Measurements from ENCODE around the gene TNS3. TPM values are rescaled to one million over a fixed set of nuclear protein-coding genes. Genes with fewer than 3 reads are reported as not detected.

Gene TNS3
- total and polyA plus RNA-seq, 10 of the 15 experiments (the other 5 are each of a cell fraction or from before 2014, with no cell fraction given) = 0.27 to 2.7 (median 0.79) TPM

DNA sequence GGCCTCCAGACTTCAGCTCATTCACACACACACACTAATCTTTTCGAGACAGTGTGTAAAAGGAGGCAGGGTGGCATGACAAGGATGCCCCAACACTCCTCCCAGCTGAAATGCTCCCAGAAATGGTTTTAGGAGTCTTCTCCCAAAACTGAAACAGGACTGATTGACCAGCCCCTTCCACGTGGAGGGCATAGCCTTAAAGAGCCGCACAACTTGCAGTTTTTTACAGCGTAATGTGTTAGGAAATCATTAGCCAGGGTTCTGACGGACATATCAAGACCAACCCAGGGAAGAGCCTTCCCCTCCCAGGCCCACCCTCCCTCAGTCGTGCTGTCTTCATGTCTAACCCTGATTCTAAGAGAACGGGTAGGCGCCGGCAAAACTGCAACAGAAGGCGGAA is 224.6 kb downstream of the TNS3 start:
- no peaks in the 10 kb centered on the region for H3K79me2 ChIP-seq (ENCODE audit: control insufficient read depth, insufficient read depth, low read length)
- intact Hi-C loops (cut with micrococcal nuclease; ENCODE audit: unreplicated experiment) = no loop called here
- H3K36me3 ChIP-seq (ENCODE audit: control insufficient read depth in 2 of 2, insufficient read depth in 2 of 2, low read length in 1 of 2) = no peaks in the 10 kb centered on the region
- ATAC-seq (no peak), DNase-seq (ENCODE audit: low read depth, low spot score) (no peak), FAIRE-seq (no peak)
- RAD21 ChIA-PET (ENCODE audit: unreplicated experiment) = no interaction called here
- POLR2A ChIA-PET = no interaction called here
- no peaks in the 10 kb centered on the region; a peak in 1 of 4 replicates for H3K27me3 ChIP-seq (replicated peaks in 1 of 2; ENCODE audit: control insufficient read depth in 2 of 2, insufficient read depth in 2 of 2, low read length in 1 of 2)
- no peak overlapping the region for H2AFZ ChIP-seq (ENCODE audit: control insufficient read depth, low read depth, low read length)
- no TSS peak for BruUV-seq (replicated peaks)
- H3K4me3 ChIP-seq = no peak overlapping the region
- SMC1A ChIA-PET (ENCODE audit: uncharacterized antibody, unreplicated experiment) = no interaction called here
- H3K9me3 ChIP-seq (replicated peaks; ENCODE audit: control insufficient read depth, insufficient read depth, low read length) = no peaks in the 10 kb centered on the region
- H3K27ac ChIP-seq (ENCODE audit: control insufficient read depth, insufficient read depth) = no peak overlapping the region
- H3K4me2 ChIP-seq (ENCODE audit: control insufficient read depth, insufficient read depth) = no peak overlapping the region
- no peaks in the 10 kb centered on the region; the same call in 1 of the 2 replicates for H3K4me1 ChIP-seq (ENCODE audit: control insufficient read depth, insufficient read depth, low read length)
- H4K20me1 ChIP-seq (ENCODE audit: control insufficient read depth, insufficient read depth) = no peaks in the 10 kb centered on the region
- 69% methylated on average over 10 of the region's 10 CpGs for WGBS (ENCODE audit: insufficient coverage, insufficient replicate concordance, low lambda C conversion rate, missing lambda C conversion rate)
- CTCF ChIA-PET = no interaction called here
- H3K9ac ChIP-seq (ENCODE audit: control insufficient read depth, insufficient read depth, low read length) = no peak overlapping the region
- in situ Hi-C loops (cut with MboI) = no loop called here
- TF ChIP-seq MYC (IDR thresholded peaks at IDR 0.05; ENCODE audit: insufficient read depth, insufficient read length, insufficient replicate concordance, low read length, severe bottlenecking) (no peak), JUND (IDR thresholded peaks at IDR 0.05; ENCODE audit: low read depth, low read length) (no peak), CBFB (IDR thresholded peaks at IDR 0.05; ENCODE audit: low read depth) (no peak), SIN3A (IDR thresholded peaks at IDR 0.05; ENCODE audit: low read depth, low read length) (no peak), EZH2 (IDR thresholded peaks at IDR 0.05; ENCODE audit: borderline replicate concordance, control insufficient read depth, low read depth, low read length) (no peak), ZNF622 (IDR thresholded peaks at IDR 0.05) (no peak), GATAD2B (conservative IDR thresholded peaks at IDR 0.05; ENCODE audit: low read depth) (no peak), SPI1 (IDR thresholded peaks at IDR 0.05; ENCODE audit: borderline replicate concordance, insufficient read depth, low read depth, low read length) (no peak), ZBTB4 (CRISPR knock-in tag; IDR thresholded peaks at IDR 0.05) (no peak)
- TF ChIP-seq, protein P1, sequence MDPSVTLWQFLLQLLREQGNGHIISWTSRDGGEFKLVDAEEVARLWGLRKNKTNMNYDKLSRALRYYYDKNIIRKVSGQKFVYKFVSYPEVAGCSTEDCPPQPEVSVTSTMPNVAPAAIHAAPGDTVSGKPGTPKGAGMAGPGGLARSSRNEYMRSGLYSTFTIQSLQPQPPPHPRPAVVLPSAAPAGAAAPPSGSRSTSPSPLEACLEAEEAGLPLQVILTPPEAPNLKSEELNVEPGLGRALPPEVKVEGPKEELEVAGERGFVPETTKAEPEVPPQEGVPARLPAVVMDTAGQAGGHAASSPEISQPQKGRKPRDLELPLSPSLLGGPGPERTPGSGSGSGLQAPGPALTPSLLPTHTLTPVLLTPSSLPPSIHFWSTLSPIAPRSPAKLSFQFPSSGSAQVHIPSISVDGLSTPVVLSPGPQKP (IDR thresholded peaks at IDR 0.05; ENCODE audit: low read depth, low read length) = no peak
- TF ChIP-seq, protein P2, sequence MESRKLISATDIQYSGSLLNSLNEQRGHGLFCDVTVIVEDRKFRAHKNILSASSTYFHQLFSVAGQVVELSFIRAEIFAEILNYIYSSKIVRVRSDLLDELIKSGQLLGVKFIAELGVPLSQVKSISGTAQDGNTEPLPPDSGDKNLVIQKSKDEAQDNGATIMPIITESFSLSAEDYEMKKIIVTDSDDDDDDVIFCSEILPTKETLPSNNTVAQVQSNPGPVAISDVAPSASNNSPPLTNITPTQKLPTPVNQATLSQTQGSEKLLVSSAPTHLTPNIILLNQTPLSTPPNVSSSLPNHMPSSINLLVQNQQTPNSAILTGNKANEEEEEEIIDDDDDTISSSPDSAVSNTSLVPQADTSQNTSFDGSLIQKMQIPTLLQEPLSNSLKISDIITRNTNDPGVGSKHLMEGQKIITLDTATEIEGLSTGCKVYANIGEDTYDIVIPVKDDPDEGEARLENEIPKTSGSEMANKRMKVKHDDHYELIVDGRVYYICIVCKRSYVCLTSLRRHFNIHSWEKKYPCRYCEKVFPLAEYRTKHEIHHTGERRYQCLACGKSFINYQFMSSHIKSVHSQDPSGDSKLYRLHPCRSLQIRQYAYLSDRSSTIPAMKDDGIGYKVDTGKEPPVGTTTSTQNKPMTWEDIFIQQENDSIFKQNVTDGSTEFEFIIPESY (IDR thresholded peaks at IDR 0.05) = no peak
- TF ChIP-seq, protein P3, sequence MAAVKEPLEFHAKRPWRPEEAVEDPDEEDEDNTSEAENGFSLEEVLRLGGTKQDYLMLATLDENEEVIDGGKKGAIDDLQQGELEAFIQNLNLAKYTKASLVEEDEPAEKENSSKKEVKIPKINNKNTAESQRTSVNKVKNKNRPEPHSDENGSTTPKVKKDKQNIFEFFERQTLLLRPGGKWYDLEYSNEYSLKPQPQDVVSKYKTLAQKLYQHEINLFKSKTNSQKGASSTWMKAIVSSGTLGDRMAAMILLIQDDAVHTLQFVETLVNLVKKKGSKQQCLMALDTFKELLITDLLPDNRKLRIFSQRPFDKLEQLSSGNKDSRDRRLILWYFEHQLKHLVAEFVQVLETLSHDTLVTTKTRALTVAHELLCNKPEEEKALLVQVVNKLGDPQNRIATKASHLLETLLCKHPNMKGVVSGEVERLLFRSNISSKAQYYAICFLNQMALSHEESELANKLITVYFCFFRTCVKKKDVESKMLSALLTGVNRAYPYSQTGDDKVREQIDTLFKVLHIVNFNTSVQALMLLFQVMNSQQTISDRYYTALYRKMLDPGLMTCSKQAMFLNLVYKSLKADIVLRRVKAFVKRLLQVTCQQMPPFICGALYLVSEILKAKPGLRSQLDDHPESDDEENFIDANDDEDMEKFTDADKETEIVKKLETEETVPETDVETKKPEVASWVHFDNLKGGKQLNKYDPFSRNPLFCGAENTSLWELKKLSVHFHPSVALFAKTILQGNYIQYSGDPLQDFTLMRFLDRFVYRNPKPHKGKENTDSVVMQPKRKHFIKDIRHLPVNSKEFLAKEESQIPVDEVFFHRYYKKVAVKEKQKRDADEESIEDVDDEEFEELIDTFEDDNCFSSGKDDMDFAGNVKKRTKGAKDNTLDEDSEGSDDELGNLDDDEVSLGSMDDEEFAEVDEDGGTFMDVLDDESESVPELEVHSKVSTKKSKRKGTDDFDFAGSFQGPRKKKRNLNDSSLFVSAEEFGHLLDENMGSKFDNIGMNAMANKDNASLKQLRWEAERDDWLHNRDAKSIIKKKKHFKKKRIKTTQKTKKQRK (IDR thresholded peaks at IDR 0.05; ENCODE audit: low read depth, low read length) = no peak
- TF ChIP-seq, protein P4, sequence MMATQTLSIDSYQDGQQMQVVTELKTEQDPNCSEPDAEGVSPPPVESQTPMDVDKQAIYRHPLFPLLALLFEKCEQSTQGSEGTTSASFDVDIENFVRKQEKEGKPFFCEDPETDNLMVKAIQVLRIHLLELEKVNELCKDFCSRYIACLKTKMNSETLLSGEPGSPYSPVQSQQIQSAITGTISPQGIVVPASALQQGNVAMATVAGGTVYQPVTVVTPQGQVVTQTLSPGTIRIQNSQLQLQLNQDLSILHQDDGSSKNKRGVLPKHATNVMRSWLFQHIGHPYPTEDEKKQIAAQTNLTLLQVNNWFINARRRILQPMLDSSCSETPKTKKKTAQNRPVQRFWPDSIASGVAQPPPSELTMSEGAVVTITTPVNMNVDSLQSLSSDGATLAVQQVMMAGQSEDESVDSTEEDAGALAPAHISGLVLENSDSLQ (IDR thresholded peaks at IDR 0.05) = no peak

All from GM12878 (cell line).